ENCODE data around the gene CTPS1.

The CTPS1 gene

GRCh38 chr1:41017141-41018017, 37.9 kb downstream of the CTPS1 start:
- Histone ChIP-seq H3K36me3 (ENCODE audit: insufficient read depth, low read length) (peaks cover 49% of the 10 kb centered on the region; the same call in 1 of the 2 replicates), H3K9ac (ENCODE audit: low read depth, low read length, poor library complexity, severe bottlenecking) (no peak overlapping the region), H3F3A (ENCODE audit: low read depth) (no peaks in the 10 kb centered on the region), H3K9me3 (ENCODE audit: insufficient read depth, low read depth, low read length) (no peaks in the 10 kb centered on the region), H3K79me2 (ENCODE audit: insufficient read depth, low read length) (no peaks in the 10 kb centered on the region), H2AFZ (ENCODE audit: low read length) (no peak overlapping the region), H4K20me1 (ENCODE audit: insufficient read depth, low read length, poor library complexity, severe bottlenecking) (no peaks in the 10 kb centered on the region), H3K4me2 (ENCODE audit: low read depth, low read length, poor library complexity, severe bottlenecking) (no peak overlapping the region), H3K27me3 (ENCODE audit: insufficient read depth, low read length, poor library complexity, severe bottlenecking) (no peaks in the 10 kb centered on the region), H3K9me2 (replicated peaks; ENCODE audit: low read depth, low read length) (no peaks in the 10 kb centered on the region), H3K4me1 (ENCODE audit: insufficient read depth, low read length, poor library complexity, severe bottlenecking) (peaks cover 28% of the 10 kb centered on the region), H3K4me3 (ENCODE audit: low read length, poor library complexity, severe bottlenecking) (no peak overlapping the region)
- TF ChIP-seq CTCF (conservative IDR thresholded peaks at IDR 0.05; ENCODE audit: low read length): no peak
- no peak for TF ChIP-seq EZH2phosphoT487 (IDR thresholded peaks at IDR 0.05; ENCODE audit: borderline replicate concordance)

DNA sequence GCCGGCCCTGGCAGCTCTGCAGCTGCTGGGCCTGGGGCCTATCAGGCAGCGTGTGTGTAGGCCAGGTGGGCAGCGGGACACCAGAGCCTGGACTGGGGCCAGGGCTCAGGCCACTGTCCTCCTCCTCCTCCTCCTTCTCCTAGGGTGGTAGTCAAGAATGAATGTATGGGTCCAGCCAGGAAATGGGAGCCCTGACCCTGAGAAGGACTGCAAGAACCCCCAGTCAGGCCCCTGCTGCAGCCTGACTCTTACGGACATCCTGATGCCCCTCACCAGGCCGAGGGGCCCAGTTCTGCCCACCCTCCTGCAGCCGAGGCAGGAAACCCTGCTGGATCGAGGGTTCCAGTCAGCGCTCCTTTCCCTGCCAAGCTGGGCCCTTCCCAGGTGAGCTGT, 38.5 kb downstream of the CTPS1 start:
- Histone ChIP-seq H4K20me1 (ENCODE audit: insufficient read depth, low read length, poor library complexity, severe bottlenecking) (no peaks in the 10 kb centered on the region), H3K27me3 (ENCODE audit: insufficient read depth, low read length, poor library complexity, severe bottlenecking) (no peaks in the 10 kb centered on the region), H3F3A (ENCODE audit: low read depth) (no peaks in the 10 kb centered on the region), H3K4me1 (ENCODE audit: insufficient read depth, low read length, poor library complexity, severe bottlenecking) (peaks cover 28% of the 10 kb centered on the region), H3K4me3 (ENCODE audit: low read length, poor library complexity, severe bottlenecking) (no peak overlapping the region), H3K9me3 (ENCODE audit: insufficient read depth, low read depth, low read length) (no peaks in the 10 kb centered on the region), H3K36me3 (ENCODE audit: insufficient read depth, low read length) (peaks cover 44% of the 10 kb centered on the region; the same call in 1 of the 2 replicates), H3K9ac (ENCODE audit: low read depth, low read length, poor library complexity, severe bottlenecking) (no peak overlapping the region), H2AFZ (ENCODE audit: low read length) (no peak overlapping the region), H3K79me2 (ENCODE audit: insufficient read depth, low read length) (no peaks in the 10 kb centered on the region), H3K4me2 (ENCODE audit: low read depth, low read length, poor library complexity, severe bottlenecking) (no peak overlapping the region), H3K9me2 (replicated peaks; ENCODE audit: low read depth, low read length) (no peaks in the 10 kb centered on the region)
- TF ChIP-seq CTCF (conservative IDR thresholded peaks at IDR 0.05; ENCODE audit: low read length) (no peak), EZH2phosphoT487 (IDR thresholded peaks at IDR 0.05; ENCODE audit: borderline replicate concordance) (no peak)

GRCh38 chr1:41019353-41019745, 39.9 kb downstream of the CTPS1 start:
- TF ChIP-seq EZH2phosphoT487 (IDR thresholded peaks at IDR 0.05; ENCODE audit: borderline replicate concordance) (no peak), CTCF (conservative IDR thresholded peaks at IDR 0.05; ENCODE audit: low read length) (0 out of 2 replicates have a peak, but pooled peaks have one; percentile 16)
- no peak overlapping the region for H3K4me2 ChIP-seq (ENCODE audit: low read depth, low read length, poor library complexity, severe bottlenecking)
- peaks cover 28% of the 10 kb centered on the region for H3K4me1 ChIP-seq (ENCODE audit: insufficient read depth, low read length, poor library complexity, severe bottlenecking)
- no peaks in the 10 kb centered on the region for H4K20me1 ChIP-seq (ENCODE audit: insufficient read depth, low read length, poor library complexity, severe bottlenecking)
- H3K9me2 ChIP-seq (replicated peaks; ENCODE audit: low read depth, low read length): no peaks in the 10 kb centered on the region
- peaks cover 35% of the 10 kb centered on the region; the same call in 1 of the 2 replicates for H3K36me3 ChIP-seq (ENCODE audit: insufficient read depth, low read length)
- H2AFZ ChIP-seq (ENCODE audit: low read length): no peak overlapping the region
- no peaks in the 10 kb centered on the region for H3K27me3 ChIP-seq (ENCODE audit: insufficient read depth, low read length, poor library complexity, severe bottlenecking)
- H3F3A ChIP-seq (ENCODE audit: low read depth): no peaks in the 10 kb centered on the region
- H3K4me3 ChIP-seq (ENCODE audit: low read length, poor library complexity, severe bottlenecking): no peak overlapping the region
- H3K9me3 ChIP-seq (ENCODE audit: insufficient read depth, low read depth, low read length): no peaks in the 10 kb centered on the region
- no peak overlapping the region for H3K9ac ChIP-seq (ENCODE audit: low read depth, low read length, poor library complexity, severe bottlenecking)
- no peaks in the 10 kb centered on the region for H3K79me2 ChIP-seq (ENCODE audit: insufficient read depth, low read length)

Data from Loucy (cell line).